RWPE2 (cell line): ENCODE data around the gene DSCAML1.

Experiments
- ATAC-seq: fragments of 200-7000 bp; cut with Tn5 transposase; 3 replicates; pipeline ENCODE4 v1.9.1; 2021; ENCODE audit warnings: low read depth
- DNase-seq: peaks from one replicate; pipeline ENCODE4 v3.0.0-alpha.2; 2020; ENCODE audit warnings: low spot score
- H3K27ac ChIP-seq: fragments of 450-650 bp; 2 replicates; pipeline ENCODE4 v1.5.1; 2017; ENCODE audit warnings: mild to moderate bottlenecking; ENCODE audit not compliant: poor library complexity, severe bottlenecking
- H3K27me3 ChIP-seq: fragments of 250-450 bp; sonication (Bioruptor Pico); 2 replicates; pipeline ENCODE4 v1.5.1; 2021; ENCODE audit warnings: mild to moderate bottlenecking, moderate library complexity; ENCODE audit not compliant: insufficient read depth, poor library complexity, severe bottlenecking
- H3K36me3 ChIP-seq: fragments of 250-450 bp; sonication (Bioruptor Pico); 2 replicates; pipeline ENCODE4 v1.5.1; 2020; ENCODE audit warnings: low read depth, mild to moderate bottlenecking, moderate library complexity
- H3K4me1 ChIP-seq: fragments of 250-450 bp; sonication (Bioruptor Pico); 2 replicates; pipeline ENCODE4 v1.5.1; 2021; ENCODE audit warnings: mild to moderate bottlenecking, moderate library complexity; ENCODE audit not compliant: insufficient read depth, poor library complexity, severe bottlenecking
- H3K4me3 ChIP-seq: fragments of 250-450 bp; sonication (Bioruptor Pico); 2 replicates; pipeline ENCODE4 v1.5.1; 2021; ENCODE audit warnings: mild to moderate bottlenecking, moderate library complexity; ENCODE audit not compliant: severe bottlenecking
- H3K9me3 ChIP-seq: fragments of 250-450 bp; sonication (Bioruptor Pico); 2 replicates; pipeline ENCODE4 v1.5.1; 2021; ENCODE audit warnings: mild to moderate bottlenecking, moderate library complexity; ENCODE audit not compliant: severe bottlenecking
- CTCF ChIP-seq: fragments of 450-650 bp; IDR thresholded peaks from one replicate; pipeline ENCODE4 v1.5.1; 2017; ENCODE audit warnings: mild to moderate bottlenecking, moderate library complexity; ENCODE audit not compliant: poor library complexity, severe bottlenecking

DSCAML1 gene

GRCh38 chr11:117749541-117749910 is 47.5 kb downstream of the DSCAML1 start:
- no peaks in the 10 kb centered on the region for H3K27me3 ChIP-seq
- no peaks in the 10 kb centered on the region for H3K36me3 ChIP-seq
- H3K4me3 ChIP-seq = no peak overlapping the region
- no peak for DNase-seq
- H3K4me1 ChIP-seq = no peaks in the 10 kb centered on the region
- H3K9me3 ChIP-seq = no peaks in the 10 kb centered on the region
- H3K27ac ChIP-seq = no peak overlapping the region
- TF ChIP-seq CTCF = no peak
- ATAC-seq = no peak

- ATAC-seq = no peak
- no peaks in the 10 kb centered on the region for H3K9me3 ChIP-seq
- no peaks in the 10 kb centered on the region for H3K27me3 ChIP-seq
- H3K36me3 ChIP-seq = no peaks in the 10 kb centered on the region
- TF ChIP-seq CTCF = no peak
- DNase-seq = no peak
- no peaks in the 10 kb centered on the region for H3K4me1 ChIP-seq
- no peak overlapping the region for H3K4me3 ChIP-seq
- H3K27ac ChIP-seq = no peak overlapping the region
Measured at GRCh38 chr11:117748771-117749540, 48.1 kb downstream of the DSCAML1 start.

GRCh38 chr11:117747892-117748291 is 49.1 kb downstream of the DSCAML1 start:
- DNase-seq (no peak), ATAC-seq (no peak)
- no peaks in the 10 kb centered on the region for H3K9me3 ChIP-seq
- no peaks in the 10 kb centered on the region for H3K4me1 ChIP-seq
- no peak for TF ChIP-seq CTCF
- H3K4me3 ChIP-seq = no peak overlapping the region
- no peaks in the 10 kb centered on the region for H3K36me3 ChIP-seq
- H3K27ac ChIP-seq = no peak overlapping the region
- no peaks in the 10 kb centered on the region for H3K27me3 ChIP-seq

DNA sequence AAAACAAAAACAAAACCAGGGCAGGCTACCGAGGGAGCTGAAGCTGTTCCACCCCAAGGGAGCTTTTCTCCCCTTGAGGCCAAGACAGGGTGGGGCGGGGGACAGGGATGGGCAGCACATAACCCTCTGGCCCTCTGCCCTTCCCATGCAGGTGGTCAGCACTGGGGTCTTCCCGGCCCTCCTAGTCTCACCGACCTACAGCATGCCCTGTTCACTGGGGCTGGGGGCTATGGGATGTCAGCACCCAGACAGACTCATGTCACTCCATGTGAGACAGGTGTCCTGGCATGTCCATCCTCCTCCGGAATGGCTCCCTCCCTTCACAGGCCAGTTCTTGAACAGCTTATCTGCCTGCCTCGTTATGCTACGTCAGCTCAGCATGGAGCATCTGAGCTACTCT is 51.7 kb downstream of the DSCAML1 start:
- H3K4me1 ChIP-seq = no peaks in the 10 kb centered on the region
- no peak overlapping the region for H3K4me3 ChIP-seq
- no peaks in the 10 kb centered on the region for H3K9me3 ChIP-seq
- no peak for TF ChIP-seq CTCF
- no peak for ATAC-seq
- no peak for DNase-seq
- H3K36me3 ChIP-seq = no peaks in the 10 kb centered on the region
- no peak overlapping the region for H3K27ac ChIP-seq
- H3K27me3 ChIP-seq = no peaks in the 10 kb centered on the region

DNA sequence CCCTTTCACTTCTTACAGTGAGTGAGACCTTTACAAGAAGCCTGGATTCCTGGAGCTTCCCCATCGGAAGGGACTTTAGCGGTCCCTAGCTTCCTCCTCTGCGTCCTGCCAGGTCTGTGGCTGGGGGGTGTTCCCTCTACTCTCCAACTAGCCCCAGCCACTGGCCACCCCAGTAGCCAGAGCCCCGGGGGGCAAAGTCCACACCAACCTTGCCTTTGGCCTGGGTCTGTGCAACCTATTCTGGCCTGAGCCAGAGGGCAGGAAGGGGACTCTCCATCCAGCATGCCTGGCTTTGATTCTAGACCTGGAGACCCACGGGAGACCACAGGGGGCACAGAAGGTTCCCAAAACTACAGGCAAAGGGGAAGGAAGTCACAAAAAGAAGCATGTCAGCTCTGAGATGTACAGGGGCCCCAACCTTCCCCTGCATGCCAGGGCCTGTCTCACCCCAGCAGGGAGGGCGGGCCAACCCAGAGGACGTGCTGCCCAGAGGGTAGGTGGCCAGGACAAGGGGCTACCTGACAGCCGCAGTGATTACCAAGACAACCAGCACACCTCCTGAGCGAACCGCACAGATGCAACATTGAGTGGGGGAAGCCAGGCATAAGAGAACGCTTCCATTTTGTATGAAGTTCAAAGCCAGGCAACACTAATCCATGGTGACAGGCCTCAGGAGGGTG is 52.4 kb downstream of the DSCAML1 start:
- H3K9me3 ChIP-seq = no peaks in the 10 kb centered on the region
- no peak for TF ChIP-seq CTCF
- H3K4me1 ChIP-seq = no peaks in the 10 kb centered on the region
- H3K27ac ChIP-seq = no peak overlapping the region
- peak; percentile 31; the same call in 1 of the 3 replicates for ATAC-seq
- H3K36me3 ChIP-seq = no peaks in the 10 kb centered on the region
- H3K27me3 ChIP-seq = no peaks in the 10 kb centered on the region
- H3K4me3 ChIP-seq = no peak overlapping the region
- no peak for DNase-seq
